KMS-11 (cell line): Measurements from ENCODE around the gene TNFRSF18.

ENCODE experiments used
- H2AFZ ChIP-seq: fragments of 200-600 bp; sonication (generic); 2 replicates; pipeline ENCODE4 v1.6.1; 2016; ENCODE audit warnings: antibody characterized with exemption, mixed run types, low read depth
- H3K27ac ChIP-seq: fragments of 200-600 bp; sonication (generic); 2 replicates; pipeline ENCODE4 v1.6.1; 2016; ENCODE audit warnings: mild to moderate bottlenecking, mixed run types
- H3K27me3 ChIP-seq: fragments of 200-600 bp; sonication (generic); 2 replicates; pipeline ENCODE4 v1.6.1; 2017; ENCODE audit warnings: mild to moderate bottlenecking, low read depth, mixed run types, moderate library complexity; ENCODE audit not compliant: insufficient read depth
- H3K36me3 ChIP-seq: fragments of 200-600 bp; sonication (generic); 2 replicates; pipeline ENCODE4 v1.6.1; 2017; ENCODE audit warnings: mild to moderate bottlenecking, mixed run types; ENCODE audit not compliant: insufficient read depth
- H3K4me1 ChIP-seq: fragments of 200-600 bp; sonication (generic); 2 replicates; pipeline ENCODE4 v1.6.1; 2016; ENCODE audit warnings: mild to moderate bottlenecking, low read depth, mixed run types; ENCODE audit not compliant: poor library complexity, severe bottlenecking
- H3K4me2 ChIP-seq: fragments of 200-600 bp; sonication (generic); 2 replicates; pipeline ENCODE4 v1.7.0; 2016; ENCODE audit warnings: mild to moderate bottlenecking, mixed run types
- H3K4me3 ChIP-seq: fragments of 200-600 bp; sonication (generic); IDR thresholded peaks from 2 replicates; pipeline ENCODE4 v1.6.1; 2017; ENCODE audit warnings: low read depth, low read length, mixed read lengths; ENCODE audit not compliant: insufficient read depth
- H3K79me2 ChIP-seq: fragments of 200-600 bp; sonication (generic); 2 replicates; pipeline ENCODE4 v1.6.1; 2016; ENCODE audit warnings: low read depth, mixed run types; ENCODE audit not compliant: insufficient read depth
- H3K9ac ChIP-seq: fragments of 200-600 bp; sonication (generic); 2 replicates; pipeline ENCODE4 v1.6.1; 2016; ENCODE audit warnings: mild to moderate bottlenecking, mixed run types
- H4K20me1 ChIP-seq: fragments of 200-600 bp; sonication (generic); 2 replicates; pipeline ENCODE4 v1.6.1; 2016; ENCODE audit warnings: mild to moderate bottlenecking, mixed run types; ENCODE audit not compliant: insufficient read depth
- TF ChIP-seq, protein P1 (sequence below): fragments of 200-600 bp; sonication (generic); conservative IDR thresholded peaks from 2 replicates; pipeline ENCODE4 v1.6.1; 2017; ENCODE audit warnings: low read depth, mild to moderate bottlenecking, antibody characterized with exemption, low read length, moderate library complexity, mixed read lengths

TNFRSF18 gene

DNA sequence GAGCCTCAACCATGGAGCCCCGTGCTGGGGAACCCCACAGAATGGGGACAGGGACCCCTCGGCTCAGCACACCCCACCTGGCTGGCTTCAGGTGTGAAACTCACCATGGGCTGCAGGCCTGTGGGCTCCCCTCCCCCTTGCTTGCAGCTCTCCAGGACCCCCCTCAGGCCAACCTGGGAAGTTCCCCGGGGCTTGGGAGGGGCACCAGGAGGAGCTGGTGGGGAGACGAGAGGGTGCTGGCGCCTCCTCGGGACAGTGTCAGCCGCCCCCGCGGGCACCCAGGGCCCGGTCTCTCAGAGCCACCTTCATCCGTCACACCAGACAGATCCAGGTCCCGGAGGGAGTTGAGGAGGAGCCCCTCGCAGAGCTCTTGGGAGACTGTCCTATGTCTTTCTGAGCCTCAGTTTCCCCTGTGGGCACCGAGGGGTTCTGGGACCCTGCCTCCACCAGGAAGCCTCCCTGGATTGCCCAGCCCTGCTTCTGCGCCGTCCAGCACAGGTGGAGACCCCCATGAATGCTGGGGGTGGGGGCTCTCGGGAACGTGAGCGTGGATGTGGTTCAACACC lies 657 bp upstream of the TNFRSF18 start:
- Histone ChIP-seq H4K20me1 (no peaks in the 10 kb centered on the region), H3K4me1 (peaks cover 26% of the 10 kb centered on the region), H3K4me2 (peak overlapping the region; percentile 5; the same call in 1 of the 2 replicates), H2AFZ (no peak overlapping the region), H3K27me3 (peaks cover 69% of the 10 kb centered on the region), H3K9ac (no peak overlapping the region), H3K4me3 (no peak overlapping the region), H3K27ac (no peak overlapping the region), H3K36me3 (no peaks in the 10 kb centered on the region), H3K79me2 (no peaks in the 10 kb centered on the region)
- TF ChIP-seq, protein P1, sequence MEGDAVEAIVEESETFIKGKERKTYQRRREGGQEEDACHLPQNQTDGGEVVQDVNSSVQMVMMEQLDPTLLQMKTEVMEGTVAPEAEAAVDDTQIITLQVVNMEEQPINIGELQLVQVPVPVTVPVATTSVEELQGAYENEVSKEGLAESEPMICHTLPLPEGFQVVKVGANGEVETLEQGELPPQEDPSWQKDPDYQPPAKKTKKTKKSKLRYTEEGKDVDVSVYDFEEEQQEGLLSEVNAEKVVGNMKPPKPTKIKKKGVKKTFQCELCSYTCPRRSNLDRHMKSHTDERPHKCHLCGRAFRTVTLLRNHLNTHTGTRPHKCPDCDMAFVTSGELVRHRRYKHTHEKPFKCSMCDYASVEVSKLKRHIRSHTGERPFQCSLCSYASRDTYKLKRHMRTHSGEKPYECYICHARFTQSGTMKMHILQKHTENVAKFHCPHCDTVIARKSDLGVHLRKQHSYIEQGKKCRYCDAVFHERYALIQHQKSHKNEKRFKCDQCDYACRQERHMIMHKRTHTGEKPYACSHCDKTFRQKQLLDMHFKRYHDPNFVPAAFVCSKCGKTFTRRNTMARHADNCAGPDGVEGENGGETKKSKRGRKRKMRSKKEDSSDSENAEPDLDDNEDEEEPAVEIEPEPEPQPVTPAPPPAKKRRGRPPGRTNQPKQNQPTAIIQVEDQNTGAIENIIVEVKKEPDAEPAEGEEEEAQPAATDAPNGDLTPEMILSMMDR: no peak

DNA sequence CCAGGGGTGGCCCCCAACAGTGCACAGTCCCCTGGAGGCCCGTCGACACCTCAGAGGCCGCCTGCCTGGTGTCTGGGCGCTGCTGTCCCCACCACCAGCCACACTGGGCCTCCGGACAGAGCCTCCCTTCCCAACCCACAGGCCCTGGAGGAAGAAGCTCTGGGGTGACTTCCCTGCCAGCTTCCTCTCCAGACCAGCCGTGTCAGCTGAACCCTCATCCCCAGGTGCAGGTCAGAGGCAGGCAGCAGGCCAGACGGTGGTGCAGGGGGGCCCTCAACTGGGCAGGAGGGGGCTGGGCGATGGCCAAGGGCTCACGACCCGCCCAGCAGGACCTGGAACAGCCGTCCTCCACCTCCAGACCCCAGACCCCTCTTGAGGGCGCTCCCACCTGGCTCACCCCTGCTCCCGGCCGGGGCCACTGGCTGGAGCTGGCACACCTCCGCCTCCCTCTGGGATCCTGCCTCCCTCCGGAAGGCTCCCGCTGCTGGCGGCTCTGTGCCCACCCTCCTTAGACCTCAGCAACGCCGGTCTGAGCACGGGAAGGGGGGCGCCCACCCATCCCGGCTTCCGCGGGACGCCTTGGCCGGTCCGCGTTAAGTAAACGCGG lies 520 bp downstream of the TNFRSF18 start:
- peaks cover 73% of the 10 kb centered on the region for H3K27me3 ChIP-seq

DNA sequence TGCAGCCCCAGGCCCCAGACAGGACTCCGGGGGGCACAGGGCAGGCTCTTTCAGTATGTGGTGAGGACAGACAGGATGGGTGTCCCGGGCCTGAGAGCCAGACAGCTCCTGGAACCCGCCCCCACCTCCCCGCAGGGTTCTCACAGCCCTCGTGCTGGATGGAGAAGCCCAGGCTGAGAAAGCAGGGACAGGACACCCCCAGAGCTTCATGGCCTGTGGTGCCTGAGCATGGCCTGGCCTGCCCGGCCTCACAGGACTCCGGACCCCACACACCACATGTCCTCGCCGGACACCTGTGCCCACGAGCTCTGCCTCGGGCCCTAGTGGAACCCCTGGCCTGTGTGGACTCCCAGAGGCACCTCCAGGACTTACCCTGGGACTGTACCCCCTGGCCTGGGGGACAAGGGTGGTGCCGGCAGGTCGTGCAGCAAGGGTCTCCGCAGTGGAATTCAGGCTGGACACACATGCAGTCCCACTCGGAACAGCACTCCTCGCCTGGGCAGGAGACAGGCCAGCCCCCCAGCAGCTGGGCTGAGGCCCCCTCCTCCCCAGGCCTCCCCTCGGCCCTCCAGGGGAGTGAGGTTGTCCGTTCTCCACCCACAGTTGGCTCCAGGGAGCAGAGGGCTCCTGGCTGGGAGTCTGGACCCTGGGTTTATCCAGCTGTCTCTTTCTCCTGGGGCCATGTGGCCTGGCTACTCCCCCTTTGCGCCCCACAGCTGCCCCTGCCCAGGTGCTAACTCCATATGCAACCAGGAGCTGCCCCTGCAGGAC lies 1.2 kb downstream of the TNFRSF18 start:
- no peaks in the 10 kb centered on the region for H3K79me2 ChIP-seq
- H2AFZ ChIP-seq: no peak overlapping the region
- H3K4me1 ChIP-seq: peaks cover 26% of the 10 kb centered on the region
- H4K20me1 ChIP-seq: no peaks in the 10 kb centered on the region
- H3K4me3 ChIP-seq: no peak overlapping the region
- no peak overlapping the region for H3K4me2 ChIP-seq
- no peaks in the 10 kb centered on the region for H3K36me3 ChIP-seq
- no peak overlapping the region for H3K27ac ChIP-seq
- TF ChIP-seq, protein P1: no peak
- no peak overlapping the region for H3K9ac ChIP-seq
- peaks cover 76% of the 10 kb centered on the region for H3K27me3 ChIP-seq

More for the DNA sequence above, 520 bp downstream of the TNFRSF18 start:
- Histone ChIP-seq H3K79me2 (no peaks in the 10 kb centered on the region), H3K4me1 (peaks cover 26% of the 10 kb centered on the region), H4K20me1 (no peaks in the 10 kb centered on the region), H3K9ac (no peak overlapping the region), H3K36me3 (no peaks in the 10 kb centered on the region), H3K27ac (no peak overlapping the region), H2AFZ (no peak overlapping the region), H3K4me2 (no peak overlapping the region), H3K4me3 (no peak overlapping the region)
- TF ChIP-seq, protein P1: no peak

DNA sequence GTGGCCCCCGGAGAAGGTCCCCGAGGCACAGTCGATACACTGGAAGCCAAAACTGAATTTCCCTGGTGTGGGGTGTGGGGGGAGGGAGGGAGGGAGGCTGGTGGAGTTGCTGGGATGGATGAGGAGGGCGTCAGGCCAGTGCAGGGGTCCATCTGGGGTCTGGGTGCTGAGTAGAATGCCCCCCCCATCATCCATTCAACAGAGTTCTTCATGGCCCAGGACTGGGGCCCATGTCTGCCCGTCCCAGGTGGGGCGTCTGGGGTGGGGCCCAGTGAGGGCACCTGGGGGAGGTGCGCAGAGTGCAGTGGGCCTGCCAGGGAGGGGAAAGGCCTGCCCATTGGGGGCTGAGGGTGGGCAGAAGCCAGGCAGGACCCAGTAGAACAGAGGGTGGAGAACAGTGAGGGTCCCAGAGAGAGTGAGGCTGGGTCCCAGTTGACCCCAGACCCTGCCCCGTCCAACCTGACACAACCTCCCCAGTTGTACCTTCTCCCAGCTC lies 1.9 kb downstream of the TNFRSF18 start:
- Histone ChIP-seq H3K79me2 (no peaks in the 10 kb centered on the region), H3K36me3 (no peaks in the 10 kb centered on the region), H3K27me3 (peaks cover 74% of the 10 kb centered on the region), H3K4me2 (no peak overlapping the region), H3K27ac (no peak overlapping the region), H3K4me3 (no peak overlapping the region), H4K20me1 (no peaks in the 10 kb centered on the region), H3K4me1 (peaks cover 26% of the 10 kb centered on the region), H3K9ac (no peak overlapping the region), H2AFZ (no peak overlapping the region)
- TF ChIP-seq, protein P1: no peak
